Peyer's patch (tissue), 4 donors: ENCODE data around the gene TBCD. TPM values are rescaled to one million over a fixed set of nuclear protein-coding genes. Genes with fewer than 3 reads are reported as not detected.

Experiments
- DNase-seq, 3 donors: peaks; one replicate each; pipeline ENCODE4 v3.0.0-alpha.2; 2017 to 2019
- H3K27ac ChIP-seq, 4 donors: fragments of 200-600 bp; sonication (generic); one replicate each; pipeline ENCODE4 v1.5.1; 2016 to 2019
- H3K27me3 ChIP-seq, 2 donors: fragments of 200-600 bp; sonication (generic); one replicate each; pipeline ENCODE4 v1.5.1; 2019
- H3K36me3 ChIP-seq, 3 donors: fragments of 200-600 bp; sonication (generic); one replicate each; pipeline ENCODE4 v1.5.1; 2016 to 2019
- H3K4me1 ChIP-seq, 4 donors: fragments of 200-600 bp; sonication (generic); one replicate each; pipeline ENCODE4 v1.5.1; 2016 to 2019
- H3K4me3 ChIP-seq, 4 donors: fragments of 200-600 bp; sonication (generic); 1 replicate in 3 of 4; 2 replicates in 1 of 4; pipeline ENCODE4 v1.5.1; 2016 to 2019; ENCODE audit warnings: mild to moderate bottlenecking in 1 of 4
- H3K9me3 ChIP-seq, 4 donors: fragments of 200-600 bp; sonication (generic); one replicate each; pipeline ENCODE4 v1.5.1; 2016 to 2019; ENCODE audit warnings: mild to moderate bottlenecking in 1 of 4
- CTCF ChIP-seq, 6 experiments: fragments of 450-650 bp in 4 of 6; fragments of 200-600 bp in 2 of 6; sonication (generic) in 1 of 6; IDR thresholded peaks; one replicate each; pipeline ENCODE4 v1.5.1; 2017 to 2019; ENCODE audit warnings: antibody characterized with exemption in 6 of 6, mild to moderate bottlenecking in 3 of 6, moderate library complexity in 1 of 6
- POLR2A ChIP-seq, 2 donors: fragments of 450-650 bp; IDR thresholded peaks; one replicate each; pipeline ENCODE4 v1.5.1; 2017; ENCODE audit warnings: antibody characterized with exemption in 2 of 2, mild to moderate bottlenecking in 2 of 2, moderate library complexity in 2 of 2
- total RNA-seq, 4 donors: library from RNA; depleted of rRNA; stranded (reverse); fragments of >200 nt; gene quantifications; one replicate each; pipeline ENCODE4 v1.1.0, GENCODE V29; 2016

The TBCD gene
- total RNA-seq, 4 donors from 2014 or later, result 58.7 to 130 (median 74.8) TPM

- peaks cover 0 to 22% (median 9%) of the 10 kb centered on the region in 4 donors for H3K9me3 ChIP-seq
- H3K27me3 ChIP-seq, result no peaks in the 10 kb centered on the region
- no peak for TF ChIP-seq CTCF (IDR thresholded peaks at IDR 0.05)
- TF ChIP-seq POLR2A (IDR thresholded peaks at IDR 0.05), result no peak
- H3K4me1 ChIP-seq, result no peaks in the 10 kb centered on the region
- no peak overlapping the region for H3K27ac ChIP-seq
- no peak for DNase-seq
- H3K4me3 ChIP-seq, result no peak overlapping the region
- H3K36me3 ChIP-seq, result peaks cover 0 to 33% (median 0%) of the 10 kb centered on the region in 3 donors
These were observed 194.2 kb downstream of the TBCD start for GRCh38 chr17:82946081-82946480.

GRCh38 chr17:82947051-82947991, 195.5 kb downstream of the TBCD start:
- Histone ChIP-seq H3K27me3 (no peaks in the 10 kb centered on the region), H3K27ac (no peak overlapping the region), H3K4me1 (no peaks in the 10 kb centered on the region), H3K4me3 (no peak overlapping the region), H3K9me3 (peaks cover 0 to 22% (median 9%) of the 10 kb centered on the region in 4 donors), H3K36me3 (peaks cover 0 to 21% (median 0%) of the 10 kb centered on the region in 3 donors)
- TF ChIP-seq CTCF (IDR thresholded peaks at IDR 0.05), result no peak
- no peak for TF ChIP-seq POLR2A (IDR thresholded peaks at IDR 0.05)
- DNase-seq, result peak in 2 of 3 donors; percentile 8 to 33

GRCh38 chr17:82948081-82948511, 196.2 kb downstream of the TBCD start:
- H3K4me3 ChIP-seq, result no peak overlapping the region
- H3K9me3 ChIP-seq, result peaks cover 0 to 22% (median 9%) of the 10 kb centered on the region in 4 donors
- H3K27me3 ChIP-seq, result no peaks in the 10 kb centered on the region
- H3K4me1 ChIP-seq, result no peaks in the 10 kb centered on the region
- peak in 1 of 3 donors; percentile 24 for DNase-seq
- no peak overlapping the region for H3K27ac ChIP-seq
- H3K36me3 ChIP-seq, result peaks cover 0 to 14% (median 0%) of the 10 kb centered on the region in 3 donors
- no peak for TF ChIP-seq POLR2A (IDR thresholded peaks at IDR 0.05)
- TF ChIP-seq CTCF (IDR thresholded peaks at IDR 0.05), result no peak

- Histone ChIP-seq H3K9me3 (peaks cover 0 to 18% (median 5%) of the 10 kb centered on the region in 4 donors), H3K27ac (no peak overlapping the region), H3K4me3 (no peak overlapping the region), H3K36me3 (peaks cover 0 to 5% (median 0%) of the 10 kb centered on the region in 3 donors), H3K4me1 (no peaks in the 10 kb centered on the region), H3K27me3 (no peaks in the 10 kb centered on the region)
- no peak for TF ChIP-seq POLR2A (IDR thresholded peaks at IDR 0.05)
- TF ChIP-seq CTCF (IDR thresholded peaks at IDR 0.05), result no peak
- DNase-seq, result no peak
These were observed 197.1 kb downstream of the TBCD start for GRCh38 chr17:82948957-82949356.

GRCh38 chr17:82949361-82949760, 197.5 kb downstream of the TBCD start:
- DNase-seq, result peak in 1 of 3 donors; percentile 25
- peaks cover 0 to under 1% (median 0%) of the 10 kb centered on the region in 3 donors for H3K36me3 ChIP-seq
- peaks cover 0 to 14% (median 3%) of the 10 kb centered on the region in 4 donors for H3K9me3 ChIP-seq
- no peak overlapping the region for H3K4me3 ChIP-seq
- no peaks in the 10 kb centered on the region for H3K4me1 ChIP-seq
- no peak overlapping the region for H3K27ac ChIP-seq
- no peak for TF ChIP-seq CTCF (IDR thresholded peaks at IDR 0.05)
- no peak for TF ChIP-seq POLR2A (IDR thresholded peaks at IDR 0.05)
- no peaks in the 10 kb centered on the region for H3K27me3 ChIP-seq
